Measurements from ENCODE around the gene NPTN.

Gene NPTN

GRCh38 chr15:73518180-73518862, 114.9 kb downstream of the NPTN start:
- no peak for DNase-seq (ENCODE audit: low read depth in 2 of 2)

GRCh38 chr15:73517566-73517965, 115.6 kb downstream of the NPTN start:
- DNase-seq (ENCODE audit: low read depth in 2 of 2), result no peak

GRCh38 chr15:73515527-73515926, 117.7 kb downstream of the NPTN start:
- DNase-seq (ENCODE audit: low read depth in 2 of 2), result no peak

Measured in stimulated activated CD8-positive, alpha-beta memory T cell treated with anti-CD3 and anti-CD28 coated beads, Interleukin-15, amount 100 ng/mL, for 4 hours (primary cell).